Tibial nerve (tissue), 3 donors: ENCODE results near the gene ACTL9.

Experiments
- POLR2A ChIP-seq, 2 donors: fragments of 450-650 bp; IDR thresholded peaks; one replicate each; pipeline ENCODE4 v1.6.1; 2017; ENCODE audit warnings: antibody characterized with exemption in 2 of 2, mild to moderate bottlenecking in 2 of 2, moderate library complexity in 2 of 2
- TF ChIP-seq, protein P1 (sequence below), 5 experiments: fragments of 200-600 bp in 3 of 5; fragments of 450-650 bp in 2 of 5; sonication (generic) in 3 of 5; IDR thresholded peaks; one replicate each; pipeline ENCODE4 v1.5.1; 2016 to 2019; ENCODE audit warnings: antibody characterized with exemption in 5 of 5, mild to moderate bottlenecking in 3 of 5, moderate library complexity in 2 of 5

DNA sequence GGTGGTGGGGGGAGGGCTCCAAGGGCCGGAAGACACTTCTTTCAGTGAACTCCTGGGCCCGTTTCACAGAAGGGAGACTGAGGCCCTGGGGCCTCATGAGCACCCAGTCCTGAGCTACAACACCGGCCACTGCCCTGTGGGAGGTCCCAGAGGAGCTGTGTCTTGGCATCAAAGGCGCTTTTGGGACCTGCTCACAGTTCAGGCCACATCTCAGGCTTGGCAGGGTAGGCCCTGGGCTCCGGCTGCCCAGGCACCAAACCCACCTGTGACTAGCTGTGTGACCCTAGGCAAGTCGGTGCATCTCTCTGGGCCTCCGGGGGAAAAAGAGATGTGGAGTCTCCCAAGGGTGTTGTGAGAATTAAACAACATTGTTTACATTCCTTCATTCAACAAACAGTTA is 38.7 kb downstream of the ACTL9 start:
- TF ChIP-seq, protein P1, sequence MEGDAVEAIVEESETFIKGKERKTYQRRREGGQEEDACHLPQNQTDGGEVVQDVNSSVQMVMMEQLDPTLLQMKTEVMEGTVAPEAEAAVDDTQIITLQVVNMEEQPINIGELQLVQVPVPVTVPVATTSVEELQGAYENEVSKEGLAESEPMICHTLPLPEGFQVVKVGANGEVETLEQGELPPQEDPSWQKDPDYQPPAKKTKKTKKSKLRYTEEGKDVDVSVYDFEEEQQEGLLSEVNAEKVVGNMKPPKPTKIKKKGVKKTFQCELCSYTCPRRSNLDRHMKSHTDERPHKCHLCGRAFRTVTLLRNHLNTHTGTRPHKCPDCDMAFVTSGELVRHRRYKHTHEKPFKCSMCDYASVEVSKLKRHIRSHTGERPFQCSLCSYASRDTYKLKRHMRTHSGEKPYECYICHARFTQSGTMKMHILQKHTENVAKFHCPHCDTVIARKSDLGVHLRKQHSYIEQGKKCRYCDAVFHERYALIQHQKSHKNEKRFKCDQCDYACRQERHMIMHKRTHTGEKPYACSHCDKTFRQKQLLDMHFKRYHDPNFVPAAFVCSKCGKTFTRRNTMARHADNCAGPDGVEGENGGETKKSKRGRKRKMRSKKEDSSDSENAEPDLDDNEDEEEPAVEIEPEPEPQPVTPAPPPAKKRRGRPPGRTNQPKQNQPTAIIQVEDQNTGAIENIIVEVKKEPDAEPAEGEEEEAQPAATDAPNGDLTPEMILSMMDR (IDR thresholded peaks at IDR 0.05) = no peak
- TF ChIP-seq POLR2A (IDR thresholded peaks at IDR 0.05) = no peak
